ENCODE data around the gene REM2. TPM values are rescaled to one million over a fixed set of nuclear protein-coding genes. Genes with fewer than 3 reads are reported as not detected.

The REM2 gene, protein sequence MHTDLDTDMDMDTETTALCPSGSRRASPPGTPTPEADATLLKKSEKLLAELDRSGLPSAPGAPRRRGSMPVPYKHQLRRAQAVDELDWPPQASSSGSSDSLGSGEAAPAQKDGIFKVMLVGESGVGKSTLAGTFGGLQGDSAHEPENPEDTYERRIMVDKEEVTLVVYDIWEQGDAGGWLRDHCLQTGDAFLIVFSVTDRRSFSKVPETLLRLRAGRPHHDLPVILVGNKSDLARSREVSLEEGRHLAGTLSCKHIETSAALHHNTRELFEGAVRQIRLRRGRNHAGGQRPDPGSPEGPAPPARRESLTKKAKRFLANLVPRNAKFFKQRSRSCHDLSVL
- 0.12 and 0.59 TPM in 2 replicates for total RNA-seq (2014; rRNA removed; shearing (Covaris generic))

DNA sequence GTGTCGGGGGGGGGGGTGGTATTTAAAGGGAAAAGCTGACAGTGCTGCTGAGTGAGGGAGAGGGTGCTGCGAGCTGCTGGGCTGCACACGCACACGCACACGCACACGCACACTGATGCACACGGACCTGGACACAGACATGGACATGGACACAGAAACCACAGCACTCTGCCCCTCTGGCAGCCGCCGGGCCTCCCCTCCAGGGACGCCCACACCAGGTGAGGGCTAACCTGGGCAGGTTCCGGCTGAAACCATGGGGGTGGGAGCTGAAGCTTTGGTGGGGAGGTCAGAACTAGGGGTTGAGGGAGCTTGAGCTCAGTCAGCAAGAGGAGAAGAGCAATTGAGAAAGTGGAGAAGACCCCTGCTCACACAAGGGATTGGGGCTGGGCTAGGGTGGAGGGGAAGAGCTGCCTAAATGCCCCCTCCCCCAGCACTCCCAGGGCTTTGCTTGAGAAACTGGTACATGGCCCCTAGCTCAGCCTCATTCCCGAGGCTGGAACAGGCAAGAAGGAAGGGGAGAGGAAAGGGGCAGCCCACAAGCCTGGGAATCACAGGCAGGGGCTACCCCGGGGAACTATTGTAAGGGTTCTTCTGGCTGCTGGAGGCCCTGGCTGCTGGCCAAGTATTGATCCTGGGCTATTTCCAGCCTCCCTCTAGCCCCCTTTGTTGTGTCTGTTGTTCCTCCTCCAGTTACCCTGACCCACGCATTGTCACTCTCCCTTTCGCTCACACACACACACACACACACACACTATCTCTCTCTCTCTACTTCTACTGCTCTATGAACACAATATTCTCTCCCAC, at the start of gene REM2:
Gene REM2 (plus strand): TSS at position 50 of the 804 bp plus-strand sequence. CDS start 66 bp downstream, at position 116.
- no peak for DNase-seq (ENCODE audit: low read depth)

DNA sequence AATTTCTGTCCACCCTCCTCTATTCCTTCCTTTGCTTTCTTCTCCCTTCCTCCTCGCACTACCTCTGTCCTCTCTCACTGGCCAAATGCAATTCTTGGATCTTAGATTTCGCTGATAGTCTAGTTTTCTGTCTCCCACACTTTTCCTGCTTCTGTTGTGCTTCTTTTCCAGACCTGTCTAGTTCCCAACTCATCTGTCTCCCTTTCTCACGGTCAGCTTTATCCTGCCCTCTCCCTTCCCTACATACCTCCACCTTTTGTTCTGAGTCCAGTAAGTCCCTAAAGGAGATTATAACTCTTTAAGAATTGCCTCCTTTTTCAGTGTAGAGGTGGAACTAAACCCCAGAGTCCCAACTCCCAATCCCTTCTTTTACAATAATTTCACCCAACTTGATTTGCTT, 47.5 kb upstream of the REM2 start:
- no peak for DNase-seq (ENCODE audit: low read depth)

DNA sequence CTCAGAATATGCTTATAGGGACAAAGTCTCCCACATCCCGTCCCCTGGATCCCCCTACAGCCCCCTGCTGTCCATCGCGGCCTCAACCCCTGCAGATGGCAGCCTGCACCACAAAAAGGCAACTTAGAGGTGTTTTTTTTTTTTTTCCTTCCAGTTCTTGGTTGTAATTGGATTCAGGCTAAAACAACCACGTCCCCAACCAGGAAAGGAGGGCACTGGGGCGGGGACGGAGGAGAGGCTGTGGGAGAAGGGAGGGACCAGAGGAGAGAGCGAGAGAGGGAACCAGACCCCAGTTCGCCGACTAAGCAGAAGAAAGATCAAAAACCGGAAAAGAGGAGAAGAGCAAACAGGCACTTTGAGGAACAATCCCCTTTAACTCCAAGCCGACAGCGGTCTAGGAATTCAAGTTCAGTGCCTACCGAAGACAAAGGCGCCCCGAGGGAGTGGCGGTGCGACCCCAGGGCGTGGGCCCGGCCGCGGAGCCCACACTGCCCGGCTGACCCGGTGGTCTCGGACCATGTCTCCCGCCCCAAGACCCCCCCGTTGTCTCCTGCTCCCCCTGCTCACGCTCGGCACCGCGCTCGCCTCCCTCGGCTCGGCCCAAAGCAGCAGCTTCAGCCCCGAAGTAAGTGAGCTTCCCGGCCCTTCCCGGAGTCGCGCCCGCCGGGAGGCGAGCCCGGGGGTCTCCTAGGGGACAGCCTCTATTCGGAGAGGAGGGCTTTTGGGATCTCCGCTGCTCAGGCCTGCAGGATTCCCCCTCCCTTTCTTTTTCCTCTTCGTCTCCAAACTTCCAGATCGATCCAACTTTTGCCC, 46.5 kb upstream of the REM2 start, which contains the start of gene MMP14:
Gene MMP14 (plus strand): TSS at position 285 of the 813 bp plus-strand sequence. CDS start 233 bp downstream, at position 518.
- peak; percentile 95 for DNase-seq (ENCODE audit: low read depth)

DNA sequence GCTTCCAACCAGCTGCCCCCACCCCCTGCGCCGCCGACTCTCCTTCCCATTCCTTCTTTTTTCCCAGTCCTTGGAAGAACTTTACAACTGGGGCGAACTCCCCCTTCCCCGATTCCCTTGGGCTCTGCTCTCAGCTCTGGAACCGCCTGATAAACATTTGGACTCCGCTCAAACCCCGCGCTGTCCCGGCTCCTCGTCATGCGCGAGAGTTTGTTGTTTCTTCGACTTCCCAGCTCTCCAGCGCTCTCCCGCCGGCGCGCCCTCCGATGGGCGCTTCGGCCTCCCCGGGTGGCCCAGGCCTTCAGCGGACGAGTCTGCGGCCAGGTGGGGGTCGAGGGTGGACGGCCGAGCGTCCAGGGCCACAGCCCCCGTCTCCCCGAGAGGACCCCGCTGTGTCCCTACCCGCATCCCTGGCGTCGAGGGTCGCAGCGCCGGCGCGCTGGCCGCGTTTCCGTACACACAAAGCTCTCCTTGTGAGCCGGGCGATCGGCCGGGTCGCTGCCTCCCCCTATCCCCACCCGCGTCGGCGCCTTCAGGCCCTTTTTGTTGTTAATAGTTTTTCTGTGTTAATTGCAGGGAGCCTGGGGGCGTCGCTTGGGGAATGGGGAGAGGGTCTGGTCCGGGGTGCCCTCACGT, 45.8 kb upstream of the REM2 start:
- DNase-seq (ENCODE audit: low read depth) = no peak

DNA sequence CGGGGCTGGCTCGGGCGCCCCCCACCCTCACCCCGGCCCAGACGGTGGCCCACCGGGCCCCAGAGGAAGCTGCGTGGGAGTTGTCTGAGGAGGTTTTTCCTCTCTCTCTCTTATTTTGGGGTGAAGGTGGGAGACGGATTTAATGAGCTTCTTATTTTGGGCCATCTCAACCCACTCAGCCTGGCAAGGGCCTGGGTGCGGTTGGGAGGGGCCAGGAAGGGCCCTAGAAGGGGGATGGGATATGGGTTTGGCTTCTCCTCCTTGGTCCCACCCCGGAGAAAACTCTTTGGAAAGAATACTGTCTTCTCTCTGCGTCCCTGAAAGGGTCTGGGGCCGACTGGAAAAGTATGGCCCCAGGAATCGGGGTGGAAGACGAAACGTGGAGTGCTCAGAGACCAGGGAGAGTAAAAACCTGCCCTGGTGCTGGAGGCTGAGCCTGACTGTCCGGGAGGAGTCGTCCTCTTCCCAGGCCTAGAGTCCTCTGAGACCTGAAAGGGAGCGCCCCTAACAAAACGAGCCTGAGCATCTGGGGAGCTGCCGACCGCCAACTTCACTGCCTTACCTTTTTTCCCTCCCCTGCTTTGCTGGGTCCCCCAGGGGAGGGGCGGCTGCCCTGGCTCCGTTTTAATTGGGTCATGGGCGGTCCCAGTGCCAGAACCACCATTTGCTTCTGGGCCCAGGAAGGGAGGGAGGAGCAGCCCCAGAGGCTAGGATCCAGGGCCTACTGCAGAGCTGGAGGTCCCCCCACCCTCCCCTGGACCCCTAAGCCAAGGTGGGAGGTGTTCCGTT, 45.1 kb upstream of the REM2 start:
- peak; percentile 65 for DNase-seq (ENCODE audit: low read depth)

DNA sequence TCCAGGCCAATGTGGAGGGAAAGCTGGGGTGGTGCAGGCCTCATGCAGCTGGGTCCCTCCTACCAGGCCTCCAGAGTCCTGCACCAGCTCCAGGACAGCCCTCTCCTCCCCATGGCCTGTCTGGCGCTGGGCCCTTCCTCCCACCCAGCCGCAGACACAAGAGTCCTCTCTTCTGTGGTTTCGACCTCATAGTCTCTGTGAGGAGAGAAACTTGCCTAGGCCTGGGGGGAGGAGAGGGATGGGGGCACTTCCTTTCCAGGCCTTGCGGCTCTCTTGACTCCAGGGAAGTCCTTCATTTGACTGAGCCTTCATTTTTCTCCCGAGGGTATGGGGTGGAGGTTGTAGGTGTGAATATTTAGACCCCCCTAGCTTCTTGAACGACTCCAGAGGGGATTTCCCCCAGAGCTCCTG, 44.4 kb upstream of the REM2 start:
- DNase-seq (ENCODE audit: low read depth) = peak; percentile 91

DNA sequence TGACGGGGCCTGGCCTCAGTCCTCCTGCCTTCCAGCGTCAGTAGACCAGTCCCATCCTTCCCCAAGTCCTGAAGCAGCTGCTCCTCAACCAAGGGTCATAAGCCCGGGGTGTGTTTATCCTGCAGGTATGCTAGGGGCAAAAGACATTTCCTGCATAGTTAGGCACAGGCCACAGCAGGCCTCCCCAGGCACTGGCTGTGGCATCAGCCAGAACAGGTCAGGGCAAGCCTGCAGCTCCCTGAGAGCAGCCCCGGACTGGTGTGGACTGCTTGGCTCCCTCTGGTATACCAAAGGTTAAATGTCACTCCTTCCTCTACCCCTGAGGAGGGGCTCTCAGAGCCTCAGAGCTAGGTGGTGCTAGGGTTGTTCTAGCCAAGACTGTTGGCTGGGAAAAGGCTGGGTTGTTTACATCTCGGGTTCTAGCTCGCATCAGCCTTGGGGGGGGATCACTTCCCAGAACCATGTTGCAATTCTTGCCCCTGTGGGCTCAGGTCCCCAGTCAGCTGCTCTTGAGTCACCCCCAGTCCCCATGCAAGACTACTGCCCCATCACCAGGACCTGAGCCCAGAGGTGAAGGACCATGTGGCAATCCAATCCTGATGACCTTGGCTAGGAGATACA, 43.8 kb upstream of the REM2 start:
- DNase-seq (ENCODE audit: low read depth) = peak; percentile 47

DNA sequence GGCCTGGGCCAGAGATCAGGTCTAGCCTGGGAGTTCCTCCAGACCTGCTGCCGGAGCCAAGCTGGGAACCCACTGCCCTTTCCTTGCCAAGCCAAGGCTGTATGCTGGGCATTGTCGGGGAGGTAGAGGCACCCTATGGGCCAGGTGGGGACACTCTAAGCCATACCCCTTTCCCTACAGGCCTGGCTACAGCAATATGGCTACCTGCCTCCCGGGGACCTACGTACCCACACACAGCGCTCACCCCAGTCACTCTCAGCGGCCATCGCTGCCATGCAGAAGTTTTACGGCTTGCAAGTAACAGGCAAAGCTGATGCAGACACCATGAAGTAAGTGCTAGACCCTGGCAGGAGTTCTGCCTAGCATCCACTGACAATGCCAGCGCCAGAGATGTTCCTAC, 41.7 kb upstream of the REM2 start:
- DNase-seq (ENCODE audit: low read depth) = no peak

DNA sequence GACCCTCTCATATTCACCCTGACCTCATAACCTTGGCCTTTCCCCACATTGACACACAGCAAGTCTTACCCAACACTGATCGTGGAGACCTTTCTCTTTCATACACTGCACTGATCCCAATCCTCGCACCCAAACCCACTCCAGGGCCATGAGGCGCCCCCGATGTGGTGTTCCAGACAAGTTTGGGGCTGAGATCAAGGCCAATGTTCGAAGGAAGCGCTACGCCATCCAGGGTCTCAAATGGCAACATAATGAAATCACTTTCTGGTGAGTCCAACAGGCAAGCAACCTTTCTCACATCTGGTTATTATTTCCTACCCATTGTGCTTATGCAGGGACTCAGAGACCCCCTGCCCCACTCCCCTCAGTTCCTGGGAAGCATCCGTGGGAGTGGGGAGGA, 41.3 kb upstream of the REM2 start:
- no peak for DNase-seq (ENCODE audit: low read depth)

DNA sequence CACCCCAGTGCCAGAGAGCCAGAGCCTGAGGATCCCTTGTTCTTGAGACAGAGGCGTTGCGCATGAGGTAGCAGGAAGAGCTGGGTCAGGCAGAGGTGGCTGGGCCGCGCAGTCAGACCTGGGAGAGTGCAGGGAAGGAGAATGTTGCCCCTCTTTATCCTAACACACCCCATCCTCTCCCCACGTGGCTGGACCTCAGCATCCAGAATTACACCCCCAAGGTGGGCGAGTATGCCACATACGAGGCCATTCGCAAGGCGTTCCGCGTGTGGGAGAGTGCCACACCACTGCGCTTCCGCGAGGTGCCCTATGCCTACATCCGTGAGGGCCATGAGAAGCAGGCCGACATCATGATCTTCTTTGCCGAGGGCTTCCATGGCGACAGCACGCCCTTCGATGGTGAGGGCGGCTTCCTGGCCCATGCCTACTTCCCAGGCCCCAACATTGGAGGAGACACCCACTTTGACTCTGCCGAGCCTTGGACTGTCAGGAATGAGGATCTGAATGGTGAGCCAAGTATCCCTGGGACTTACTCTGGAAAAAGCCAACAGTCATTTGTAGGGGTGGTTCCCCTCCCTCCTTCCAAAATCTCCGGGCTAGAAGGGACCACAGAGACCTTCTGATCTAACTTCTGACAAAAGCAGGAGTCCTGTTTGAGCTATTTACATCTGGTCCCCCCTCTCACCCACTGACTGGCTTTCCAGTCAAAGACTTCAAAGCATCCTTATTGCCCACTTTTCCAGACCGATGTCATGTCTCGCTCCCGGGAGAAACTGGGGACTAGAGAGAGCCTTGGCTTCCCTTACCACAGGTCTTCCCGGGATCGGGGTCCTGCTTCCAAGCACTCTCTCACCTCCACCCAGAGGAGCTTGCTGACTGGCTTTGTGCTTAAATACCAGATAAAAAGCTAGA, 40.6 kb upstream of the REM2 start:
- no peak for DNase-seq (ENCODE audit: low read depth)

DNA sequence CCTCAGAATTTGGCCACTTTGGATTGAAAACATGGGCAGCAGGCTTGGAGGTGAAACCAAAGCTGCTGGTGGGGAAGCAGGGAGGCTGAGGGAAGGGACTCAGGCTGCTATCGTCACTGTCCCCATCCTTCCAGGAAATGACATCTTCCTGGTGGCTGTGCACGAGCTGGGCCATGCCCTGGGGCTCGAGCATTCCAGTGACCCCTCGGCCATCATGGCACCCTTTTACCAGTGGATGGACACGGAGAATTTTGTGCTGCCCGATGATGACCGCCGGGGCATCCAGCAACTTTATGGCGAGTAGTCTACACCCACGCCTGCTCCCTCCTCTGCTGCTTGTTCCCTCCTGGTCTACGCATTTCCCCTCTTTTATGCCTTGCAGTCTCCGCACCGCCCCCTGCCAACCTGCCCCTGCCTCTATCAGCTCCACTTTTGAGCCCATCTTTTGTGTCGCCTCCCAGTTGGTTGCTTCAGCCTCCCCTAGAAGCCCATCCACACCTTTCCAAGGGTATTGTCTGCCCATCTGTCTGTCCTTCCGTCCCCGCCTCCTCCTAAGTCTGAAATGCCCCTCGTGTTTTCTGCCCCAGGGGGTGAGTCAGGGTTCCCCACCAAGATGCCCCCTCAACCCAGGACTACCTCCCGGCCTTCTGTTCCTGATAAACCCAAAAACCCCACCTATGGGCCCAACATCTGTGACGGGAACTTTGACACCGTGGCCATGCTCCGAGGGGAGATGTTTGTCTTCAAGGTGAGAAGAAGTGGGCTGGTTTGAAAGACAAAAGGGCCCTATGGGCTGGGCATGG, 39.7 kb upstream of the REM2 start:
- DNase-seq (ENCODE audit: low read depth) = no peak

DNA sequence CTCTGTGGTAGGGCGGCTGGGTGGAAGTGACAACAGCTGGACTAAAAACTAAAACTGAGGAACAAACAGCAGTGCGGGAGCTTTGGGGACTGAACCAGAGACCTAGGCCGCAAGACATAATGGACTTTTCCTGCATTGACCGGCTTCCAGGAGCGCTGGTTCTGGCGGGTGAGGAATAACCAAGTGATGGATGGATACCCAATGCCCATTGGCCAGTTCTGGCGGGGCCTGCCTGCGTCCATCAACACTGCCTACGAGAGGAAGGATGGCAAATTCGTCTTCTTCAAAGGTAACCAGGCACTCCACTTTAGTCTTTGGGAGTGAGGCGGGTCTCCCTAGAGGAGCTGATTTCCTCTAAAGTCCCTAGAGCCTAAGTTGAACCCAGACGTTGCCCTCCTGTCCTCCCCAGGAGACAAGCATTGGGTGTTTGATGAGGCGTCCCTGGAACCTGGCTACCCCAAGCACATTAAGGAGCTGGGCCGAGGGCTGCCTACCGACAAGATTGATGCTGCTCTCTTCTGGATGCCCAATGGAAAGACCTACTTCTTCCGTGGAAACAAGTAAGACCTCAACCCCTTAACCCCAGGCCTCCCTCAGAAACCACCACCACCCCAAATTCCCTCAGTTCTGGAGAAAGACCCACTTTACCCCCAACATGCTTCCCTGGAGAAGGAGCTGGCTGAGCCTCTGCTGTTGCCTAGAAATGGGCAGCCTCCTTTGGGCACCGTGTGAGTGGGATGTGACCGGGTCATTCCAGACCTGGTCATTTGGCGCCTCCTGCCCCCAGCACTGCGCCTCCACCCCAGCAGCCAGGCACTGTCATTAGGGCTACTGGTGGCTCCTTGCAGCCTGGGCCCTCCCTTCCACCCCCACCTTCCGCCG, 38.6 kb upstream of the REM2 start:
- no peak for DNase-seq (ENCODE audit: low read depth)

DNA sequence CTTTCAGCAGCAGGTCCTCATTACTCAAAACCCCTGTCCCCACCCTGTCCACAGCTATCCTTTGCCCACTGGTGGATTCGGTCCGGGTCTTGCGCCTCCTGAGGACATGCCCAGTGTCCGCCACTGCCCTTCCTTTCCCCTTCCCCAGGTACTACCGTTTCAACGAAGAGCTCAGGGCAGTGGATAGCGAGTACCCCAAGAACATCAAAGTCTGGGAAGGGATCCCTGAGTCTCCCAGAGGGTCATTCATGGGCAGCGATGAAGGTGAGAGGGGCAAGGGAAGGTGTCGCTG, 38.0 kb upstream of the REM2 start:
- DNase-seq (ENCODE audit: low read depth) = no peak

DNA sequence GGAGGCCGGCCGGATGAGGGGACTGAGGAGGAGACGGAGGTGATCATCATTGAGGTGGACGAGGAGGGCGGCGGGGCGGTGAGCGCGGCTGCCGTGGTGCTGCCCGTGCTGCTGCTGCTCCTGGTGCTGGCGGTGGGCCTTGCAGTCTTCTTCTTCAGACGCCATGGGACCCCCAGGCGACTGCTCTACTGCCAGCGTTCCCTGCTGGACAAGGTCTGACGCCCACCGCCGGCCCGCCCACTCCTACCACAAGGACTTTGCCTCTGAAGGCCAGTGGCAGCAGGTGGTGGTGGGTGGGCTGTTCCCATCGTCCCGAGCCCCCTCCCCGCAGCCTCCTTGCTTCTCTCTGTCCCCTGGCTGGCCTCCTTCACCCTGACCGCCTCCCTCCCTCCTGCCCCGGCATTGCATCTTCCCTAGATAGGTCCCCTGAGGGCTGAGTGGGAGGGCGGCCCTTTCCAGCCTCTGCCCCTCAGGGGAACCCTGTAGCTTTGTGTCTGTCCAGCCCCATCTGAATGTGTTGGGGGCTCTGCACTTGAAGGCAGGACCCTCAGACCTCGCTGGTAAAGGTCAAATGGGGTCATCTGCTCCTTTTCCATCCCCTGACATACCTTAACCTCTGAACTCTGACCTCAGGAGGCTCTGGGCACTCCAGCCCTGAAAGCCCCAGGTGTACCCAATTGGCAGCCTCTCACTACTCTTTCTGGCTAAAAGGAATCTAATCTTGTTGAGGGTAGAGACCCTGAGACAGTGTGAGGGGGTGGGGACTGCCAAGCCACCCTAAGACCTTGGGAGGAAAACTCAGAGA, 37.0 kb upstream of the REM2 start:
- no peak for DNase-seq (ENCODE audit: low read depth)

DNA sequence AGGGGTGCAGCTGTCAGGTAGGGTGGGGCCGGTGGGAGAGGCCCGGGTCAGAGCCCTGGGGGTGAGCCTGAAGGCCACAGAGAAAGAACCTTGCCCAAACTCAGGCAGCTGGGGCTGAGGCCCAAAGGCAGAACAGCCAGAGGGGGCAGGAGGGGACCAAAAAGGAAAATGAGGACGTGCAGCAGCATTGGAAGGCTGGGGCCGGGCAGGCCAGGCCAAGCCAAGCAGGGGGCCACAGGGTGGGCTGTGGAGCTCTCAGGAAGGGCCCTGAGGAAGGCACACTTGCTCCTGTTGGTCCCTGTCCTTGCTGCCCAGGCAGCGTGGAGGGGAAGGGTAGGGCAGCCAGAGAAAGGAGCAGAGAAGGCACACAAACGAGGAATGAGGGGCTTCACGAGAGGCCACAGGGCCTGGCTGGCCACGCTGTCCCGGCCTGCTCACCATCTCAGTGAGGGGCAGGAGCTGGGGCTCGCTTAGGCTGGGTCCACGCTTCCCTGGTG, 36.2 kb upstream of the REM2 start:
- no peak for DNase-seq (ENCODE audit: low read depth)

DNA sequence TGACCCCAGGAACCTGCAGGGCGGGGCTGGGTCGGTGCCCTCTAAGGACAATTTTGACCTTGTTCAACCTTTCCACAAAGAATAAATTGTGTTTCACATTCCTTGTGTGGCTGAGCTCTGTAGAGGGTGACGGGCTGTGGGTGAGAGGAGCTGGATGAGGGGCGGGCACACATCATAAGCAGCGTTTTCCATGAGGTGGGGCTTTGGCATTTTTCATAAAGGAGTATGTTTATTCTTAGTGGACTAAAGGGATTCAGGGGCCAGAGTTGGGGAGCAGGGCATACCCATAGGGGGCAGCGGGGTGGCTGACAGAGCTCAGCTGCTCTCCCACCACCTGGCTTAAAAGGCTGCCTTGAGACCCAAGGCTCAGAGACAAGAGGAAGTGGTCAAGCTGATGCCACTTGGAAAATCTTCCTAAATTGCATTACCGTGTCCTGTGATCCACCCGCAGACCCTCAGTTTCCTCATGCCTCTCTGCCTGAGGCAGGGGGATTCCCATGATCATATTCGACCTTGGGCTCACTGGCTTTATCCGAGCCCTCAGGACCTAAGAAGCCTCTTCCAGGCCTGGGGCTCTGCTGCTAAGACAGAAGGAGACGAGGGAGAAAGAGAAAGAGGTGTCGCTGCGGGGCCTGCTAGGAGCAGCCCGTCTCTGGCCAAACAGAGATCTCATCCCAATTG, 35.2 kb upstream of the REM2 start:
- DNase-seq (ENCODE audit: low read depth) = peak; percentile 84

All from RPMI7951 (cell line).